ENCODE results near the gene SMC2. TPM values are rescaled to one million over a fixed set of nuclear protein-coding genes. Genes with fewer than 3 reads are reported as not detected.

Gene SMC2
- total RNA-seq, 1 donor from 2014 or later, result 56.1 TPM

GRCh38 chr9:104087894-104088293, 6.2 kb upstream of the SMC2 start:
- no peak for DNase-seq (ENCODE audit: low spot score)
- Mint-ChIP-seq H3K4me3 (ENCODE audit: low read depth) (no peak overlapping the region), H3K27ac (no peak overlapping the region), H3K27me3 (ENCODE audit: low read depth) (peaks cover 12% of the 10 kb centered on the region), H3K36me3 (ENCODE audit: low read depth) (no peaks in the 10 kb centered on the region), H3K9me3 (no peaks in the 10 kb centered on the region), H3K4me1 (ENCODE audit: low read depth) (peaks cover 18% of the 10 kb centered on the region)
- intact Hi-C loops (cut with micrococcal nuclease), result no loop called here

- Mint-ChIP-seq H3K9me3 (no peaks in the 10 kb centered on the region), H3K4me1 (ENCODE audit: low read depth) (peaks cover 20% of the 10 kb centered on the region), H3K27ac (no peak overlapping the region), H3K27me3 (ENCODE audit: low read depth) (peaks cover 12% of the 10 kb centered on the region), H3K4me3 (ENCODE audit: low read depth) (no peak overlapping the region), H3K36me3 (ENCODE audit: low read depth) (no peaks in the 10 kb centered on the region)
- no peak for DNase-seq (ENCODE audit: low spot score)
- intact Hi-C loops (cut with micrococcal nuclease), result no loop called here
Measured at GRCh38 chr9:104088416-104088815, 5.7 kb upstream of the SMC2 start.

GRCh38 chr9:104090578-104090977, 3.5 kb upstream of the SMC2 start:
- Mint-ChIP-seq H3K36me3 (ENCODE audit: low read depth) (peaks cover 3% of the 10 kb centered on the region), H3K9me3 (no peaks in the 10 kb centered on the region), H3K27me3 (ENCODE audit: low read depth) (peaks cover 12% of the 10 kb centered on the region), H3K4me3 (ENCODE audit: low read depth) (no peak overlapping the region), H3K27ac (no peak overlapping the region), H3K4me1 (ENCODE audit: low read depth) (peaks cover 25% of the 10 kb centered on the region)
- intact Hi-C loops (cut with micrococcal nuclease), result loop anchor here (10.0 kb wide), 2 partner anchors 296 to 1604 kb away; partner anchors contain the start of gene TMEM38B
- DNase-seq (ENCODE audit: low spot score), result no peak

GRCh38 chr9:104091116-104091515, 3.0 kb upstream of the SMC2 start:
- no peak overlapping the region for H3K4me3 Mint-ChIP-seq (ENCODE audit: low read depth)
- no peaks in the 10 kb centered on the region for H3K9me3 Mint-ChIP-seq
- H3K27ac Mint-ChIP-seq, result no peak overlapping the region
- DNase-seq (ENCODE audit: low spot score), result no peak
- H3K27me3 Mint-ChIP-seq (ENCODE audit: low read depth), result peaks cover 12% of the 10 kb centered on the region
- H3K4me1 Mint-ChIP-seq (ENCODE audit: low read depth), result peaks cover 31% of the 10 kb centered on the region
- H3K36me3 Mint-ChIP-seq (ENCODE audit: low read depth), result peaks cover 6% of the 10 kb centered on the region
- intact Hi-C loops (cut with micrococcal nuclease), result loop anchor here (10.0 kb wide), 2 partner anchors 296 to 1604 kb away; partner anchors contain the start of gene TMEM38B

GRCh38 chr9:104091708-104092107, 2.4 kb upstream of the SMC2 start:
- Mint-ChIP-seq H3K4me1 (ENCODE audit: low read depth) (peaks cover 37% of the 10 kb centered on the region), H3K27ac (peak overlapping the region; percentile 10), H3K36me3 (ENCODE audit: low read depth) (peaks cover 11% of the 10 kb centered on the region), H3K27me3 (ENCODE audit: low read depth) (peaks cover 12% of the 10 kb centered on the region), H3K4me3 (ENCODE audit: low read depth) (peak overlapping the region; percentile 95), H3K9me3 (no peaks in the 10 kb centered on the region)
- DNase-seq (ENCODE audit: low spot score), result peak; percentile 19
- intact Hi-C loops (cut with micrococcal nuclease), result loop anchor here (10.0 kb wide), 2 partner anchors 297 to 1603 kb away; partner anchors contain the start of gene TMEM38B

- H3K9me3 Mint-ChIP-seq, result no peaks in the 10 kb centered on the region
- H3K27ac Mint-ChIP-seq, result peak overlapping the region; percentile 11
- DNase-seq (ENCODE audit: low spot score), result no peak
- intact Hi-C loops (cut with micrococcal nuclease), result loop anchor here (10.0 kb wide), 2 partner anchors 297 to 1603 kb away; partner anchors contain the start of gene TMEM38B
- H3K27me3 Mint-ChIP-seq (ENCODE audit: low read depth), result peaks cover 8% of the 10 kb centered on the region
- H3K4me1 Mint-ChIP-seq (ENCODE audit: low read depth), result peaks cover 39% of the 10 kb centered on the region
- H3K4me3 Mint-ChIP-seq (ENCODE audit: low read depth), result peak overlapping the region; percentile 95
- H3K36me3 Mint-ChIP-seq (ENCODE audit: low read depth), result peaks cover 13% of the 10 kb centered on the region
Measured at GRCh38 chr9:104092192-104092591, 1.9 kb upstream of the SMC2 start.

GRCh38 chr9:104092875-104093600, 1.1 kb upstream of the SMC2 start:
- DNase-seq (ENCODE audit: low spot score), result no peak
- H3K36me3 Mint-ChIP-seq (ENCODE audit: low read depth), result peaks cover 17% of the 10 kb centered on the region
- H3K9me3 Mint-ChIP-seq, result no peaks in the 10 kb centered on the region
- H3K27ac Mint-ChIP-seq, result peak overlapping the region; percentile 99
- H3K4me3 Mint-ChIP-seq (ENCODE audit: low read depth), result peak overlapping the region; percentile 95
- peaks cover 6% of the 10 kb centered on the region for H3K27me3 Mint-ChIP-seq (ENCODE audit: low read depth)
- intact Hi-C loops (cut with micrococcal nuclease), result loop anchor here (10.0 kb wide), 2 partner anchors 298 to 1602 kb away; partner anchors contain the start of gene TMEM38B
- H3K4me1 Mint-ChIP-seq (ENCODE audit: low read depth), result peaks cover 44% of the 10 kb centered on the region

- DNase-seq (ENCODE audit: low spot score), result no peak
- Mint-ChIP-seq H3K4me3 (ENCODE audit: low read depth) (peak overlapping the region; percentile 95), H3K27ac (peak overlapping the region; percentile 99), H3K9me3 (no peaks in the 10 kb centered on the region), H3K27me3 (ENCODE audit: low read depth) (no peaks in the 10 kb centered on the region), H3K36me3 (ENCODE audit: low read depth) (peaks cover 23% of the 10 kb centered on the region), H3K4me1 (ENCODE audit: low read depth) (peaks cover 44% of the 10 kb centered on the region)
- intact Hi-C loops (cut with micrococcal nuclease), result loop anchor here (1.0 to 10.0 kb wide), 4 partner anchors 48 to 1600 kb away; partner anchors contain the start of genes NIPSNAP3A and TMEM38B
Measured at GRCh38 chr9:104094534-104095015, 466 bp downstream of the SMC2 start.

- H3K4me1 Mint-ChIP-seq (ENCODE audit: low read depth), result peaks cover 24% of the 10 kb centered on the region
- H3K27ac Mint-ChIP-seq, result no peak overlapping the region
- no peak overlapping the region for H3K4me3 Mint-ChIP-seq (ENCODE audit: low read depth)
- no peaks in the 10 kb centered on the region for H3K27me3 Mint-ChIP-seq (ENCODE audit: low read depth)
- intact Hi-C loops (cut with micrococcal nuclease), result loop anchor here (10.0 kb wide), 2 partner anchors 305 to 1595 kb away; partner anchors contain the start of gene TMEM38B
- H3K36me3 Mint-ChIP-seq (ENCODE audit: low read depth), result peaks cover 57% of the 10 kb centered on the region
- H3K9me3 Mint-ChIP-seq, result no peaks in the 10 kb centered on the region
- DNase-seq (ENCODE audit: low spot score), result no peak
Measured at GRCh38 chr9:104099630-104100029, 5.5 kb downstream of the SMC2 start.

- H3K27me3 Mint-ChIP-seq (ENCODE audit: low read depth), result no peaks in the 10 kb centered on the region
- no peaks in the 10 kb centered on the region for H3K9me3 Mint-ChIP-seq
- intact Hi-C loops (cut with micrococcal nuclease), result no loop called here
- no peak for DNase-seq (ENCODE audit: low spot score)
- no peaks in the 10 kb centered on the region for H3K4me1 Mint-ChIP-seq (ENCODE audit: low read depth)
- H3K4me3 Mint-ChIP-seq (ENCODE audit: low read depth), result no peak overlapping the region
- no peak overlapping the region for H3K27ac Mint-ChIP-seq
- peaks cover 67% of the 10 kb centered on the region for H3K36me3 Mint-ChIP-seq (ENCODE audit: low read depth)
Measured at GRCh38 chr9:104104360-104104759, 10.3 kb downstream of the SMC2 start.

- intact Hi-C loops (cut with micrococcal nuclease), result no loop called here
- Mint-ChIP-seq H3K27ac (no peak overlapping the region), H3K36me3 (ENCODE audit: low read depth) (peaks cover 60% of the 10 kb centered on the region), H3K27me3 (ENCODE audit: low read depth) (no peaks in the 10 kb centered on the region), H3K9me3 (no peaks in the 10 kb centered on the region), H3K4me3 (ENCODE audit: low read depth) (no peak overlapping the region), H3K4me1 (ENCODE audit: low read depth) (peaks cover 1% of the 10 kb centered on the region)
- no peak for DNase-seq (ENCODE audit: low spot score)
Measured at GRCh38 chr9:104107799-104108198, 13.7 kb downstream of the SMC2 start.

- H3K36me3 Mint-ChIP-seq (ENCODE audit: low read depth), result peaks cover 59% of the 10 kb centered on the region
- H3K9me3 Mint-ChIP-seq, result no peaks in the 10 kb centered on the region
- H3K27ac Mint-ChIP-seq, result no peak overlapping the region
- intact Hi-C loops (cut with micrococcal nuclease), result no loop called here
- no peak overlapping the region for H3K4me3 Mint-ChIP-seq (ENCODE audit: low read depth)
- H3K27me3 Mint-ChIP-seq (ENCODE audit: low read depth), result no peaks in the 10 kb centered on the region
- no peak for DNase-seq (ENCODE audit: low spot score)
- peaks cover 1% of the 10 kb centered on the region for H3K4me1 Mint-ChIP-seq (ENCODE audit: low read depth)
Measured at GRCh38 chr9:104108315-104108714, 14.2 kb downstream of the SMC2 start.

- intact Hi-C loops (cut with micrococcal nuclease), result no loop called here
- Mint-ChIP-seq H3K36me3 (ENCODE audit: low read depth) (peaks cover 58% of the 10 kb centered on the region), H3K27me3 (ENCODE audit: low read depth) (no peaks in the 10 kb centered on the region), H3K9me3 (no peaks in the 10 kb centered on the region), H3K4me1 (ENCODE audit: low read depth) (peaks cover 1% of the 10 kb centered on the region), H3K27ac (no peak overlapping the region), H3K4me3 (ENCODE audit: low read depth) (no peak overlapping the region)
- no peak for DNase-seq (ENCODE audit: low spot score)
Measured at GRCh38 chr9:104110509-104110908, 16.4 kb downstream of the SMC2 start.
